ENCODE measurements around the gene ANO1.

The ANO1 gene

DNA sequence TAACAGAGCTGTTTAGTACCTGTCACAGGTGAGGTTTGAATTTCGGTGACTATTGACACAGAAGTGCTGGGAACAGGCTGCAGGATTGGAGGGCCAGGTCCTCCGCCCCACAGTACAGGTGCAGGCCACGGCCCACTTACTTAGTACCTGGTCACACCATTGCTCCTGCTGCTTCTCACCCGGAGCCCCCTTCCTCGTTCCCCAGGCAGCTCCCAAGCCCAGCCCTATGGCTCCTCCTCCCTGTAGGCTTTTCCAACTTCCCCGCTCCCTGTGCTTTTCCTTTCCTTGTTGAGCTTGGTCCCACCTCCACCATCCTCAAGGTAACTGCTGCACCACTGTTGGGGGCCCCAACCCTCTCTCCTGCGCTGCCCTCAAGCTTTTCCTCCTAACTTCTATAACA lies 27.9 kb upstream of the ANO1 start:
- DNase-seq (ENCODE audit: low read depth in 4 of 4, low spot score in 1 of 4) = no peak

DNA sequence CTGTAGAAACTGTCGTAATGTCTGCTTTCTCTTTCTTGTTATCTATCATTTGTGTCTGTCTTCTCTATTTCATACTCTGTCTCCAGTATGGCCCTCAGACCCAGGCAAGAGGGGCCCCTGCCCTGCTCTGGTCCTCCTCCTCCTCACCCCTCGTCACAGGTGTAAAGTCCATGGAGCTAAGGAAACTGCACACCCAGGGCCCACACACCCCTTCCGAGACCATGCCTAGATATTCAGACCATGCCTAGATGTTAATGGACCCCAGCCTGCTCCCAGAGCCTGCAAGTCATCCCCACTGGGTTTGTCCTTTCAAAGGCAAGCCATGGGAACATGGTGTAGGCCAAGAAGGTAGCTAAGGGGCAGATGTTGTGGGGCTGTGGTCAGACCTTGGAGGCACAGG lies 24.1 kb upstream of the ANO1 start:
- DNase-seq (ENCODE audit: low read depth in 4 of 4, low spot score in 1 of 4) = no peak

GRCh38 chr11:70055444-70055843 lies 22.7 kb upstream of the ANO1 start:
- DNase-seq (ENCODE audit: low read depth in 4 of 4, low spot score in 1 of 4) = no peak

DNA sequence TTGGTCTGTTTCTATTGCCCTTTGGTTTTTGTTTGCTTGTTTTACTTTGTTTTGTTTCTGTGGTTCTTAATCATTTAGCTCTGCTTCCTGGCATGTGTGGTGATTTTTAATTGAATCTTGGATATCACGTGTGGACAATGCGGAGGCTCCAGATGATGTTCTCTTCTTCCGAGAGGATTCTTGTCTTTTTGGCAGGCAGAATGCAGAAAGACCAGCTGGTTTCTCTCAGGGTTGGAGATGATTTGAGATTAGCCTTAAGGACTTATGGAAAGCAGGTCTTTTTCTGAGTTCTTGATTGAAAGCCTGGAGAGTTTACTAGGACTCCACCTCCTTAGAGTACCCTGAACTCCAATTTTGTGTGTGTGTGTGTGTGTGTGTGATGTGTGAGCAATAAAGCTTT lies 21.0 kb upstream of the ANO1 start:
- no peak for DNase-seq (ENCODE audit: low read depth in 4 of 4, low spot score in 1 of 4)

DNA sequence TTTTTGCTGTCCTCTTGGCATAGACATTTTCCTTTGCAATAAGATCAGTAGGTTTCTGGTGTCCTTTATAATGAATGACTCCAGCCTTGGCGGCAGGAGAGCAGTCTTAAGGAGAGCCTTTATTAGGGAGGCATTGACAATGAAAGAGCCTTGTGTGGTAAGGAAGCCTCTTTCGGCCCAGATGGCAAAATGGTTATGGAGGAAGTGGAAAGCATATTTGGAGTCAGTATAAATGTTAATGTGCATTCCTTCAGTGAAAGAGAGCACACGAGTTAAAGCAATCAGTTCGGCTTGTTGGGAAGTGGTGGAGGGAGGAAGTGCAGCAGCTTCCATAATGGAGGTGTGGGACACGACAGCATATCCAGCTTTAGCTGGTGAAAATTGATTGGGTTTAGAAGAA lies 18.1 kb upstream of the ANO1 start:
- no peak for DNase-seq (ENCODE audit: low read depth in 4 of 4, low spot score in 1 of 4)

DNA sequence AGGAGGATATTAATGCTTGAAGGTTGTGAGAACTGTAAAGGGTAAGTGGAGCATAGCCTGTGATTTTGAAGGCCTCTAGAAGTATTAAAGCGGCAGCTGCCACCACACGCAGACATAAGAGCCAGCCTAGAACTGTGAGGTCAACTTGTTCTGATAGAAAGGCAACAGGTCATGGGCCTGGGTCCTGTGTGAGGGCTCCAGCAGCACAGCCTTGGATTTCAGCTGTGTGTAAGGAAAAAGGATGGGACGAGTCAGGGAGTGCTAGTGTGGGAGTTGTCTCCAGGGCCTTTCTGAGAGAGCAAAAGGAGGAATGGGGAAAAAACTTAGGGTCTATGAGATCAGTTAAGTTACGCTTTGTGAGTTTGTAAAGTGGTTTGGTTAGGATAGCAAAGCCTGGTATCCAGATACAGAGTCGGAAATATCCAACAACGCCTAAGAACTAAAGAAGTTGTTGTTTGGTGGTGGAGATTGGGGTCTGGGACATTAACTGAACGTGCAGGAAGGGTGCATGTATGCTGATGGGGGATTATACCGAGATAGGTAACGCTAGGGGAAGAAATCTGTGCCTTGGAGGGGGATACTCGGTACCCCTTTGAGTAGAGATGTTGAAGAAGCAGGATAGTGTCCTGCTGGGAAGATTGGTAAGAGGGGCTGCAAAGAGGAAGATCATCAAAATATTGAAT lies 17.4 kb upstream of the ANO1 start:
- DNase-seq (ENCODE audit: low read depth in 4 of 4, low spot score in 1 of 4) = no peak

DNA sequence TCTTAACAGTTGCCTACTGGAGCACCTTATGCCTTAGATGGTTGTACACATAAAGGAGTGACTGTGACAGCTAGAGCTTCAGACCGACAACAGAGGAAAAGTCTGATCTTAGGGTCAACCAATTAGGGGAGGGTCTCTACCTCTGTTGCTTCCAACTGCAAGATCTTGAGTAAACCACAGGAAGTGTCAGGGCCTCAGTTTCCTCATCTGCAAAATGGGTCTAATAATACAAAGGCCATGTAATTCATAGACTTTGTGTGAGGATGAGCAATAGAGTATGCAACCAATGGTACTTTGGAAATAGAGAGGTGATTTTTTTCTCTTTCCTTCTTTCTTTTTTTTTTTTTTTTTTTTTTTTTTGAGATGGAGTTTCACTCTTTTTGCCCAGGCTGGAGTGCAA lies 16.4 kb upstream of the ANO1 start:
- DNase-seq (ENCODE audit: low read depth in 4 of 4, low spot score in 1 of 4) = no peak

DNA sequence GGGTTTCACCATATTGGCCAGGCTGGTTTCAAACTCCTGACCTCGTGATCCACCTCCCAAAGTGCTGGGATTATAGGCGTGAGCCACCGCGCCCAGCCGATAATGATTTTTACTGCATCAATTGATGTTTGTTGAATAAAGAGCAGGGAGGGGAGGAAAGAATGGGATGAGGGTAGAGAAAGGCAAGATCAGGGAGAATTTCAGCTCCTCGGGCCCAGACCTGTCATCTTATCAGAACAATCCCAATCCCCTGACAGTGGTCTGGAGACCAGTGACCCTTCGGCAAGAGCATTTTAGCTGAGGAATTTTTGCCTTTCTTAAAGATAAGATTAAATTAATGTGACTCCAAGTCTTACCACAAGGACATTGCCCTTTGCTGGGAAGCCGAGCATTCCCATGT lies 15.0 kb upstream of the ANO1 start:
- DNase-seq (ENCODE audit: low read depth in 4 of 4, low spot score in 1 of 4) = no peak

DNA sequence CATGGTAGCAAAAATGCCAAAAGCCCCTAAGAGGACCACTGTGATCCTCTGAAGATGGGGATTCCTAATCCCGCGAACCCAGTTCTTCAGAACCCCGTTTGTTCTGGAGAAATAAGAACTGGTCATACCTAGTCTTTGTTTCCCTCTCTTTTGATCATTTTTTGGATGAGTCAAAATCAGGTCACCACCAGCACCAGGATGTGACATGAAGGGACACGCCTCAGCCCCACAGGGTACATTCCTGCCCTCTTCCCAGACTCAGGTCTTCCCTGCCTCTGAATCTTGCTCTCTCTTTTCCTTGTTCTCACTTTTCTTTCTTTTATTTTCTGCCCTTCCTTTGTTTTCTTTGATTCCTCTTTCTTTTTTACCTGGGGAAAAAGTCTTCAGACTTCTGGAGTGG lies 14.6 kb upstream of the ANO1 start:
- no peak for DNase-seq (ENCODE audit: low read depth in 4 of 4, low spot score in 1 of 4)

- DNase-seq (ENCODE audit: low read depth in 4 of 4, low spot score in 1 of 4) = no peak
These were observed 13.9 kb upstream of the ANO1 start for GRCh38 chr11:70064008-70064725.

- no peak for DNase-seq (ENCODE audit: low read depth in 4 of 4, low spot score in 1 of 4)
These were observed 13.3 kb upstream of the ANO1 start for GRCh38 chr11:70064726-70065317.

DNA sequence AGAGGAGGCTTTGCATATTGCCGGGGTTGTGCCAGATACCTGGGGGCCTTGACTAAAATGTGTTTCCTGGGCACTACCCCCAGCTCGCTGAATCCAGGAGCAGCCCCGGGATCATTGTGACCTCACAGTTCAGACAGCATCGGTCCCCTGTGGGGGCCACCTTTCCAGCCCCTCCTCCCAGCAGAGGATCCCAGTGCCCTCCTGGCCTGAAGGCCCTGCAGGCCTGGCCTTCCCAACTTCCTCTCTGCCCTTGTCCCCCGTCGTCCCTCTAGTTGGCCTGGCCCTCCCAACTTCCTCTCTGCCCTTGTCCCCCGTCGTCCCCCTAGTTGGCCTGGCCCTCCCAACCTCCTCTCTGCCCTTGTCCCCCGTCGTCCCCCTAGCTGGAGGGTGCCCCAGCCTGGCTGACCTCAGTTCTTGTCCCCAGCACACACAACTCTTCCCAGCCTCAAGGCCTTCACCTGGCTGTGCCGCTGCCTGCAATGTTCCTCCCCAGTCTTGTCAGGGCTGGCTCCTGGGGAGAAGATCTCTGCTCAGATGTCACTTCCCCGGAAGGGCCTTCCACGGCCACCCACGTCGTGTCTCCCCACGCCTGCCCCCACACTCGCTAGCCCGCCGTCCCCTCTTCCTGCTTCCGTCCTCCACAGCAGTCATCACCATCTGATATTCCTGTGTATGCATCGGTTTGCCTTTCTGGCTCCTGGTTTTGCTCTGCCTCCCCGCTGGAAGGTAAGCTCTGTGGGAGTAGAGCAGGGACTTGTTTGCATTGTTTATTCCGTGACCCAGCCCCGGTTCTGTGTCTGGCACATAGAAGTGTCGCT lies 12.6 kb upstream of the ANO1 start:
- no peak for DNase-seq (ENCODE audit: low read depth in 4 of 4, low spot score in 1 of 4)

- no peak for DNase-seq (ENCODE audit: low read depth in 4 of 4, low spot score in 1 of 4)
These were observed 12.0 kb upstream of the ANO1 start for GRCh38 chr11:70066136-70066520.

- DNase-seq (ENCODE audit: low read depth in 4 of 4, low spot score in 1 of 4) = no peak
These were observed 11.5 kb upstream of the ANO1 start for GRCh38 chr11:70066628-70067027.

DNA sequence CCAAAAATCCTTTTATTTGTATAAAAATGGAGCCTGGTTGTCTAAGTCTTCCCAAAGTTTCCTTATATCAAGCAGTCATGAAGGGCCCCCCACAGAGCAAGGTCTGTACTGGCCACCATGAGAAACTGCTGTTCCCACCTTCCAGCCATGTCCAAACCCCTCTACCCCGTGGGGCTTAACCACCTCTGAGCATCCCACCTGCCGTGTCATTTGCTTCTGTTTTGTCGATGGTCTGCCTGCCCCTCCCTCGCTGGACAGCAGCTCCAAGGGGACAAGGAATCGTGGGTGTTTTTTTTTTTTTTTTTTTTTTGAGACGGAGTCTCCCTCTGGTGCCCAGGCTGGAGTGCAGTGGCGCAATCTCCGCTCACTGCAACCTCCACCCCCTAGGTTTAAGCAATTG lies 11.1 kb upstream of the ANO1 start:
- no peak for DNase-seq (ENCODE audit: low read depth in 4 of 4, low spot score in 1 of 4)

DNA sequence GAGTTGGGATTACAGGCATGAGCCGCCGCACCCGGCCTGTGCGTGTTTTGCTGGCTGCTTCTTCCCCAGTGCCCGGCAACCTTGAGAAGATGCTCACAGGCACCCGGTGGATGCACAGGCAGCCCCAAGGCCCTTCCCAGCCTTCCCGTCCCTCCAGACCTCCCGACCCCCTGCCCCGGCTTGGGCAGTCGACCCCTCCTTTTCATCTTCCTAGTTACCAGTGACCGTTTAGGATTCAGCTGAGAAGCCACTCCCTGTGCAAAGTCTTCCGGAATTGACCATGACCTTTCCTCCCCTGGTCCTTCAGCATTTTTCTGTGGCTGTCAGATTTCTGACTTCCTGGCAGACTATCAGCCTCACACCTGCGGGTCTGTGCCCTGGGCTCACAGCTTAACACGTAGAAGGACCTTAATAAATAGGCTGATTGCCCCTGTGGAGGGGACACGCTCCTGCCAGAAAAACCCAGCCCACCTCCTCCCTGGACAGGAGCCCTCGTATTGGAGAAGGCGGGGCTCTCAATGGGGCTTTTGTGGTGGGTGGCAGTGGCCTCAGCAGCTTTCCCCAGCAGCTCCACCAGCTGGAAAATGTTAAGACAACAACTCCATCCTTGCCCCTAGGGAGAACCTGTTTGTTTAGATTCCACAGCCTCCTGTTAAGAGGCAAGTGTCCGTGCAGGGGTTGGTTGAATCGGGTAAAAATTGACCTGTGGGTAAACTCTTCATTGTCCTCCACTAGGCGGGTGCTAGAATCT lies 10.4 kb upstream of the ANO1 start:
- DNase-seq (ENCODE audit: low read depth in 4 of 4, low spot score in 1 of 4) = no peak

GRCh38 chr11:70068345-70068744 lies 9.8 kb upstream of the ANO1 start:
- DNase-seq (ENCODE audit: low read depth in 4 of 4, low spot score in 1 of 4) = no peak

DNA sequence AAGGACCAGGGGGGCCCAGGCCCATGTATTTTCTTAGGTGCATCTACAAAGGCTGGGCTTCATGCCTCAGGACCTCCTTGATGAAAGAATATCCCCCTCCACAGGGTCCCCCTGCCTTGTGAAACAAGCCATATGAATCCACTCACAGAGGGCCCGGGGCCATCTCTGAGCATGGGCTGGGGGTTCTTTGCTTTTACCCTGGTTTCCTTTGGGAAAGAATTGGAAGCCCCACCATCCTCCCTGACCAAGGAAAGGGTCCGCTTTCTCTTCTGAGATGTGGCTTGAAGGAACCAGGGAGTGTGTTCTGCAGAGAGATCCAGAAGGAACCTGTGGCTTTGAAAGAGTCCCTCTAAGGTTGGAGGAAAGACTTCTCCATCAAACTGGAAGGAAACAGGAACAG lies 9.2 kb upstream of the ANO1 start:
- no peak for DNase-seq (ENCODE audit: low read depth in 4 of 4, low spot score in 1 of 4)

DNA sequence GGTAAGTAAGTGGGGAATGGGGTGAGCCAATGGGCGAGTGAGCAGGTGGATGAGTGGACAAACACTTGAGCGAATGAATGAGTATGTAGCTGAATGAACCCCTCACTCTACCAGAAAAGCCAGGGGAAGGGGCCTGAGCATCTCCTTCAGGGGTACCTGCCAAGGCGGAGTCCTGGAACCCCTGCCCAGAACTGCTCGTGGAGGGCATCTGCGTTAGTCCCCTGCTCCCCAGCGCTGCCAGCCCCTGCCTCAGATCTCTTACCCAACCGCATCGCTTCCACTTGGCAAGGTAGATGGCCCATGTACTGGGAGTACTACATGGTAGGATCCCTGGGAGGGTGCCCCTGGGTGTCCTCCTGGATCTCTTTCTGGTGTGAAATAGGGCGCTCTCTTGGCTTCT lies 7.4 kb upstream of the ANO1 start:
- no peak for DNase-seq (ENCODE audit: low read depth in 4 of 4, low spot score in 1 of 4)

GRCh38 chr11:70071996-70072395 lies 6.1 kb upstream of the ANO1 start:
- no peak for DNase-seq (ENCODE audit: low read depth in 4 of 4, low spot score in 1 of 4)

GRCh38 chr11:70072461-70072860 lies 5.7 kb upstream of the ANO1 start:
- no peak for DNase-seq (ENCODE audit: low read depth in 4 of 4, low spot score in 1 of 4)
